HG02970 (cell line): Measurements from ENCODE around the gene NHSL1.

Experiments used
- ATAC-seq: cut with Tn5 transposase; IDR thresholded peaks from one replicate; pipeline ENCODE4 v1.9.1; 2021; ENCODE audit warnings: mild to moderate bottlenecking, moderate library complexity, moderate number of reproducible peaks; ENCODE audit not compliant: unreplicated experiment, low FRiP score

The NHSL1 gene

DNA sequence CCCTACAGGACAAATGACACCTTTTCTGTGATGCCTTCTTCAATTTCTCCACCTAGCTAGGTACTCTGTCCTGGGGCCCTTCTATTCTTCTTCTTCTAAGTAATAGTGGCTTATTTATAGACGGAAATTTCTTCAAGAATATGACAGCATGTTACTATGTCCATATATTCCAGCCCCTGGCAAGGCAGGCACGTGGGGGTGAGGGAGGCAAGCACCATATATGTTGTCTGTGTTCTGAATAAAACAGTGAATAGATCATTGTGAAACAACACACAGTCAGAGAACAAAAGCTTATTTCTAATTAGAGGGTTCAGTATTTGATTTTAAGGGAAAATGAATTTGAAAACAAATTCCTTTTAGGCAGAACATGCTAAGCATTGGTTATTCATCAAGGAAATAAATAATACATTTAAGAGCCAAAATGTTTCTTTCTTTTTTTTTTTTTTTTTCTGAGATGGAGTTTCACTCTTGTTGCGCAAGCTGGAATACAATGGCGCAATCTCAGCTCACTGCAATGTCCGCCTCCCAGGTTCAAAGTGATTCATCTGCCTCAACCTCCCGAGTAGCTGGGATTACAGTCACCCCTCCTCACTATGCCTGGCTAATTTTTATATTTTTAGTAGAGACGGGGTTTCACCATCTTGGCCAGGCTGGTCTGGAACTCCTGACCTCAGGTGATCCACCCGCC is 89.1 kb downstream of the NHSL1 start:
- no peak for ATAC-seq

DNA sequence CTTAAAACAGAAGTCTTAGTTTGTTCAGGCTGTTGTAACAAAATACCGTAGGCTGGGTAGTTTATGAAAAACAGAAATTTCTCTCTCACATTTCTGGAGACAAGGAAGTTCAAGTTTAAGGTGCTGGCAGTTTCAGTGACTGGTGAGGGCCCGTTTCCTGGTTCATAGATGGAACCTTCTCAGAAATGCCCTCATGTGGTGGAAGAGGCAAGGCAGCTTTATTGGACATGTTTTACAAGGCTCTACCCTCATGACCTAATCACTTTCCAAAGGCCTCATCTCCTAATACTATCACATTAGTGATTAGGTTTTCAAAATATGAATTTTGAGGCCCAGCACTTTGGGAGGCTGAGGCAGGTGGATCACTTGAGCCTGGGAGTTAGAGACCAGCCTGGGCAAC is 92.9 kb downstream of the NHSL1 start:
- no peak for ATAC-seq

DNA sequence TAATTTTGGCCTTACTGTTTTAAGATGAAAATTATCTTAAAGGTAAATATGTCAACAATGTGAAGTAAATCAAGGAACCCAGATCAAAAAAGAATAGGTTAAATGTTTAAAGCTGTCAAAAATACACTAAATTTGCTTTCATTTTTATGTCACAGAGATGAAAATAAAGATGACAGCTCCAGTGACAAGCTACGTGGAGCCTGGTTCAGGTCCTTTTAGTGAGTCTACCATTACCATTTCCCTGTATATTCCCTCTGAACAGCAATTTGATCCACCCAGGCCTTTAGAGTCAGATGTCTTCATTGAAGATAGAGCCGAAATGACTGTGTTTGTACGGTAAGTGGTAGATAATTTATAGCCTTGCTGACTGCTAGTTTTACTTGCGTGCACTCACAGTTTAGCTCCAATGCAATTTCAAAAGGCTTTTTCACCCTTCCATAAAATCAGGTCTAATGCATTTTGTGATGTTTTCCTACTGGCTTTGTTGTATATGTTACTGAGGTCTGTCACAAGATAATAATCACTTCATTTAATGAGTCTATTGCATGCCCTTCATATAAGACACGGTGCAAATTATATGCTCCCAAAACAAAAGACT is 93.4 kb downstream of the NHSL1 start:
- no peak for ATAC-seq

DNA sequence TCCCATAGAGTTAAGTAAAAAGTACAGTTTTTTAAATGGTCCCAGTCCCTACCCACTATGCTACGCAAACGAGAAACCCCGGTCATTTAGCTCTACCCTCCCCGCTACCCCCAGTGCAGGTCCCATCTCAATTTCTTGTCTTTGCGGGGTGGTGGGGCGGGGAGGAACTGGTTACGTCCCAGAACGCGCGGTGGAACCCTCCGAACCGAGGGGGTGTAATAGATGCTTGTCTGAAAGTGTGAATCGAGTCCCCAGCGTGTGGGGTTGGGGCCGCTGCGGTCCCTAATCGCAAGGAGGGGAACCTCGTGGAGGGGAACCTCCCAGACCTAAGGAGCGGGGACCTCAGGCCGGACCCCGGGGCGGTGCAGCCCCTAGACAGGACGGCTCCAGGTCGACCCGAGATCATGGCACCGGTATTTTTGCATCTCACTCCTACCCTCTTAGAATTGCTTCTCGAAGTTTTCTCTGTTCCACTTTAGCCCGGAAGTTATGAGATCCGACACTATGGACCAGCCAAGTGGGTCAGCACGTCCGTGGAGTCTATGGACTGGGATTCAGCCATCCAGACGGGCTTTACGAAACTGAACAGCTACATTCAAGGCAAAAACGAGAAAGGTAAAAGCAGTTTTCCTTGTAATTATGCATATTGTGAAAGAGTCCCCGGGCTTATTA is 94.5 kb downstream of the NHSL1 start:
- ATAC-seq = no peak

DNA sequence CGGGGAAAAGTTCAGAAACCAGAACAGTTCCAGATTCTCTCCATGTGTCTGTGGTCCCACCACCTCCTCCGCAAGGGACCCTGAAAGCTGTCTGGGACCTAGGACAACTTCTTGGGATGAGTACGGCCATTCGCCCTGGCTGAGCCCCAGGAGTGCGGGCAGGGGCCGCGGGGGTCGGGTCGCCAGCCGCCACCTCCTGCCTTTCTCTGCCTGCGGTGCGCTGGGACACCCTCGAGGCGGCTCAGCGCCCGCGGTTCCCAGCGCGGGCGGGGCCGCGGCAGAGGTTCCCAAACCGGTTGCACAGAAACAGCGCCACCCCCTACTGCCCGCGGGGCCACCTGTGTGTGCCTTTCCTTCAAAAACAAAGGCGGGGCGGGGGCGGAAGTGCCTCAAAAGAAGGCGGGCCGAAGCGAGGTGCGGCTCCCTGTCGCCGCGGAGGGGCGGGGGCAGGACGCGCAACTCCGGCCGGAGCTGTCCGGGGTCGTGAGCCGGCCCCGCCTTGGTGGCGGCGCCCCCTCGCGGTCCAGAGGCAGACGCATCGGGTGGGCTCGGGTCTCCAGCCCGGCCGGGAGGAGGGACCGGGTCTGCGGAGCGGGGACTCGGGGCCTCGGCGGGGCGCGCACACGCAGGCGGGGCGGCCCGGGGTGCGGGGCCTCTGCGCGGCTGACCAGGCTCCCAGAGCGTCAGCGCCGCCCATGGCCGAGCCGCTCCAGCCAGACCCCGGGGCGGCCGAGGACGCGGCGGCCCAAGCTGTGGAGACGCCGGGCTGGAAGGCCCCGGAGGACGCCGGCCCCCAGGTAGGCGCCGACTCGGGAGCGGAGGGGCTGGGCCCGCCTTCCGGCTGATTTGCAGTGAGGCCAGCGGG is 95.3 kb downstream of the NHSL1 start, which contains the start of gene HEBP2:
Gene HEBP2 (plus strand): TSS at position 423 of the 865 bp plus-strand sequence. CDS start 273 bp downstream, at position 696.
- ATAC-seq = peak; percentile 91

DNA sequence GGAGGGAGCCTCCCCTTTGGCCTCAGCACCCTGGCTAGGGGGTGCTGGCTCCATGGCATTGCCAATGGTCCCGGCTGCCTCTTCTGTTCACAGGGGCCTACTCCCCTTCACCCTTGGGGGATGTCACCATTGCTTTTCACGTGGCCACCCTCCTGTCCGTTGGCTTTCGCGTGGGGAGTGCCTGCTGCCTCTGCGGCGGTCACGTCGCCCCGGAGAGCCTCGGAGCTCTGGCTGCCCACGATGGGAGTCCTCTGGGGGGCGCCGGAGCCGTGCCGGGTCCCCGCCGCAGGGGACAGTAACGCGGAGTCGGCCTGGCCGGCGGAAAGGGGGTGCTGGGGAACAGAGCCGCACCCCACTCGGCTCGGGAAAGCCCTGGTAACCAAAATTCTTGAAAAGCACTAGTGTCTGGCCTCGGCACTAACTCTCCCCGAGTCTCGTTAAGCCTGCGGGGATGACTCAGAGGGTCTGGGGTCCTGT is 95.9 kb downstream of the NHSL1 start:
- ATAC-seq = peak; percentile 13

DNA sequence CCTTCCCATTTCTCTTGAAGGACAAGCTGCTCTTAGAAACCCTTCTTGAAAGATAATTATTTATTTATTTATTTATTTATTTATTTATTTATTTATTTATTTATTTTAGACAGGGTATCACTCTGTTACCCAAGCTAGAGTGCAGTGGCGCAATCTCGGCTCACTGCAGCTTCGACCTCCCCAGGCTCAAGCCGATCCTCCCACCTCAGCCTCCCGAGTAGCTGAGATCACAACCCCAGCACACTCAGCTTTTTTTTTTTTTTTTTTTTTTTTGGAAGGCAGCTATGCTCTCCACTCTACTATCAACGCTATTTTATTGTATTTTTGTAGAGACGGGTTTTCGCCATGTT is 96.5 kb downstream of the NHSL1 start:
- no peak for ATAC-seq

DNA sequence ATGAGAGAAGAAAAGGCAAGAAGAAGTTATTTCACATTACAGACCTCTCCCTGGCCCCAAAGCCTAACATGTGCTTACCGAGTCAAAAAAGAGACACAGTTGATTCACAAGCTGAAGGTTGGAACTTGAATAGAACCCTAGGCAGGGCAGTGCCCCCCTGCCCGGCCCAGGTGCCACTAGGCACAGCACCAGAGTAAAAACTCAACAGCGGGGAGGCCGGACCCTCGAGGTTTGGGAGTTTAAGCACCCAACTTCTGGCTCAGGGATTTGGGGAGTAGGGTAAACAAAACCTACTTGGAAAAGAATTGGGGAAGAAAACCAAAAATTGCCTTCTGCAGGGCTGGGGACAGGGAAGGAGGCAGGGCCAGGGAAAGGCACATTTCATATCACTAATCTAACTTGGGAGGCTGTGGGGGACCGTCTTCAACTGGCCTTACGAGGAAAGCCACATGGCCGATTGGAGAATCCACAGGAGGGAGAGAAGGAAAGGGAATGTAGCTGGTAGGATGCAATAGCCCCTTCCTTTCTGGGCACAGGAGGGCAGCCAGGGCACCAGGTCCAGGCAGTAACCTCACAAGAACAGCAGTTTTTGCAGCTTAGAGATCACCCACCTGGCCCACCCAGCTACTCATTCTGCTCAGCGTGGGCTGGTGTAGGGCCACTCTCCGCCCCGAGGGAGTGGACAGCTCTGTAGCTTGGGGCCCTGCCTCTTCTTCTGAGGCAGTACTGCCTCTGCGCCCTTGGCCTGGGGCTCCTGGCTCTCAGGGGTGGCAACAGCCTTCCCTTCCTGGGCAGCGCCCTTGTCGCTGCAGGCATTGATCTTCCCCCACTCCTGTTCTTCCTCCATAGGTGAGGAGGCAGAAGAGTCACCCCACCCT is 97.1 kb downstream of the NHSL1 start:
- ATAC-seq = no peak

DNA sequence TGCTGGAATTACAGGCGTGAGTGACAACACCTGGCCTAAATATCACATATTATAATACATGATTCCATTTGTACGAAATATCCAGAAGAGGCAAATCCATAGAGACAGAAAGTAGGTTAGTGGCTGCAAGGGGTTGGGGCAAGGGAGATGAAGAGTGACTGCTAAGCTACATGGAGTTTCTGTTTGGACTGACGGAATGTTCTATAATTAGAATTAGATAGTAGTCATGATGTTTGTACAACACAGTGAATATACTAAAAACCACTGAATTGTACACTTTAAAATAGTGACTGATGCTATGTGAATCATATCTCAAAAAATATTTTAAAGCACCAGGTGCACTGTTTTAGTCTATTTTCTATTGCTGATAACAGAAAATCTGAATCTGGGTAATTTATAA is 99.0 kb downstream of the NHSL1 start:
- ATAC-seq = no peak

DNA sequence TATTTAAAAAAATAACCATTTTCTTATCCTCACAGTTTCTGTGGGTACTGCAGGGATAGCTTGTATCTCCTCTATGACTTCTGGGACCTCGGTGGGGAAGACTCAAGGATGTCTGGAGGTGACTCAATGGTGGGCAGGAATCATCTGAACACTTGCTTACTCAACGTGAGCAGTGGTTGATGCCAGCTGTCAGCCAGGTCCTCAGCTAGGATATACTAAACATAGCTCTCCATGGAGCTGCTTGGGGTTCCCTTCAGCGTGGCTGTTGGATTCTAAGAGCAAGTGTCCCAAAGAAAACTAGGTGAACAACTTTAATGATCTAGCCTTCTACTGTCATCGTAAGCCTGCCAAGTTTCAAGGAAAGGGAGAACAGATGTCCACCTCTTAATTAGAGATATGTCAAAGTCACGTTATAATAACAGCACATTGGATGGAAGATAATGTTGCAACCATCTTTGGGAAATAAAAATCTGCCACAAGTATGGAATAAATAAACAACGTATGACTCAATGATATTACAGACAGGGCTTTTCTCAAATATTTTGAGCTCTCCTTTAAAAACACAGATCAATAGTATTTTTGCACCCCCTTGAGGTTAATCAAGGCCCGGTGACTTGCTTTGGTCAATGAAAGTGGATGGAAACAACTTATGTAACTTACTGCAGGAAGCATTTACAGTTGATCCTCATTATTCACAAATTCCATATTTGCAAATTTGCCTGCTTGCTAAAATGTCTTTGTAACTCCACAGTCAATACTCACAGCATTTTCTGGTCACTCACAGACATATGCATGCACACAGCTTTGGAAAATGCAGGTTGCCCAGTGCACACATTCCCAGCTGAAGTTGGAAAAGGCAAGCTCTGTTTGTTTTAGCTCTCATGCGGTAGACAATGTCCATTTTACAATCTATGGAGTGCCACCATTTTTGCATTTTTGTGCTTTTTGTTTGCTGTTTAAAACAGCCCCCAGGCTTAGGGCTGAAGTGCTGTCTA is 101.9 kb downstream of the NHSL1 start:
- ATAC-seq = no peak

DNA sequence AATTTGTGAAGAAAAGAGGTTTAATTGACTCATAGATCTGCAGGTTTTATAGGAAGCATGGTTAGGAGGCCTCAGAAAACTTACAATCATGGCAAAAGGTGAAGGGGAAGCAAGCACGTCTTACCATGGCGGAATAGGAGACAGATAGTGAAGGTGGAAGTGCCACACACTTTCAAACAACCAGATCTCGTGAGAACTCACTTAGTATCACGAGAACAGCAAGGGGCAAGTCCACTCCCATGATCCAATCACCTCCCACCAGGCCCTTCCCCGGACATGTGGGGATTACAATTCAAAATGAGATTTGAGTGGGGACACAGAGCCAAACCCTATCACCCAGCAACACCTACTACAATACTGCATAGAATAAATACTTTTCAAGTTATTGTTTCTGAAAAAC is 102.6 kb downstream of the NHSL1 start:
- ATAC-seq = no peak

DNA sequence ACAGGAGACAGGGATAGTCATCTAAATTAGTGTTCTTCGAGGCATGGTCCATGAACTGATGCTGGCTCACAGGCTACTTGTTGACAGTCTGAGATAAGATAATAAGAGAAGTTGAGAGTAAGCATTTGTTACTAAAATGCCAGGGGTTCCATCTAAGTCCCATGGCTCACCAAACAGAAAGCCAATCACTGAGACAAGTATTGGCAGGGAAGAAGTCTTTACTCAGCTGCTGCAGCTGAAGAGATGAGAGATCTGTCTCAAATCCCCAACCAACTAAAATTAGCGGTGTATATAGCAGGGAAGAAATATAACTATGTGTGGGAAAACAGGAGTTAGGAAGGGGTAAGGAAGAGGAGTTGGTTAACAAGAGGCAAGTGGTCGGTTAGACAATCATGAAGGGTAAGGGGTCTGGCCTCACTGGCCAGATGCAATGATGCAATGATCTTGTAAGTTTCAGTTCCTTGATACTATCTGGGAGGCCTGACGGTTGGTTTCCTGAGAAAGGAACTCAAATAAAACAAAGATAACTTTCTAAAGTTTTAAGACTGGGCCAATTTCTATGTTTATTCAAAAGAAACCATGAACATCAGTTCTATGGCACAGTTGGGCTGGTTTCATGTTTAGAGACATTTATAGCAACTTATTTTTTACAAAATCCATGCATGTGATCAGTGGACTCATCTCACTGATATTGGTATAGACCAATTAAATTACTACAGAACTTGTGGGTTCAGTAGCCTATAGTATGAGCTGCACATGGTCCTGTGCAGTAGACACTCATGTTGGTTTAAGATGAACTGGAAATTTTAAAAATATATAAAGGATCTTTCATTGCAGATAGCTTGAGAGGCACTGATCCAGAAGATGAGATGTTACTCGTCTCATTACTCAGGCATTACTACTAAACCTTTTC is 105.2 kb downstream of the NHSL1 start:
- ATAC-seq = no peak

DNA sequence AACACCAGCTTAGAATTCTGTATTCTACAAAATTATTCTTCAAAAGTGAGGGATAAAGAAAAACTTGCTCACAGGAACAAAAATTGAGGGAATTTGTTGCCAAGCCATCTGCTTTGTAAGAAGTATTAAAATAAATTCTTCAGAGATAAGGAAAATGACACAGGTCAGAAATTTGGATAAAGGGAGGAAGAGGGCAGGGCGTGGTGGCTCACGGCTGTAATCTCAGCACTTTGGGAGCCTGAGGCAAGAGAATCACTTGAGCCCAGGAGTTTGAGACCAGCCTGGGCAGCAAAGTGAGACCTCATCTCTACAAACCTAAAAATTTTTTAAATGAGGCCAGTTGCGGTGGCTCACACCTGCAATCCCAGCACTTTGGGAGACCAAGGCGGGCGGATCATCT is 109.7 kb downstream of the NHSL1 start:
- no peak for ATAC-seq

DNA sequence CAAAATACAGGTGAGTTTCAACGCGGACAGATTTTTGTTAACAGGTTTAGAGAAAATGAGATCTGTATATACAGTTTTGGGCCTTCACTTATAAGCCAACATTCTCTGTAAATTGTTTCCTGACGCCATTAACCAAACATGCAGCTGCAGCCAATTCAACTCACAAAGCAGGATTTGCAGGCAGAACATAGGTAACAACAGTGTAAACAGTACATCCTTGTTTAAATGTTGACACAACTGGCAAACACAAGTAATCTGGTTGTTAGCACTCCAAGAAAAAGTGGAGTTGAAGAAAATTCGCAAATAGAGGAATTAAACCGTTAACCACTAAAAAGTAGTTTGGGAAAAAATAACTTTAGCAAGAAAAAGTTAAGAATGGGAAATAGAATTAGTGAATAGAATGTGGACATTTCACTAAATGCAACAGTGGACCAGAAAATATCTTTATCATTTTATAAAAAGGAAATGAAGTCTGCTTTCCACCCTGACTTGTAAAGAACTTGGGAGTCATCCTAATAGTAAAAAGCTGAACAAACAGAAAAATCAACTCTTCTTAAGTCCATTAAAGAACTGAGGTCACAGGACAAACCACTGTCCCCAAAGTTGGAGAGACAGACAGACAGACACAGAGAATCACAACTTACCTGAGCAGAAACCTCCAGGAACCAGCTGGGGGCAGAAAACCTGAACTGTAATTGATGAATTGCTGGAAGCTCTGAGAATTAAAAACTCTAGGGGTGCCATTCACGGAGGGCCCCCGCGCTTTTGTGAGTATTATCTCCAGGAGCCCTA is 111.5 kb downstream of the NHSL1 start:
- ATAC-seq = no peak

DNA sequence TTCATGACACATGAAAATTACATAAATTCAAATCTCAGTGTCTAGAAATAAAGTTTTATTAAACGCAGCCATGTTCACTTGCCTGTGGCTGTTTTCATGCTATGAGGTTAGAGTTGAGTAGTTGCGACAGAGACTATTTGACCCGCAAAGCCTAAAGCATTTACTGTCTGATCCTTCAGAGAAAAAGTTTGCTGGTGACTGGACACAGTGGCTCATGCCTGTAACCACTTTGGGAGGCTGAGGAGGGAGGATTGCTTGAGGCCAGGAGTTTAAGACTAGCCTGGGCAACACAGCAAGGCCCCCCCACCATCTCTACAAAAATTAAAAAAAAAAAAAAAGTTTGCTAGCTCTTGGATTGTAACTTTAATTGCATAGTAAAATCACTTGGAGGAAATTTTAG is 112.4 kb downstream of the NHSL1 start:
- ATAC-seq = no peak

DNA sequence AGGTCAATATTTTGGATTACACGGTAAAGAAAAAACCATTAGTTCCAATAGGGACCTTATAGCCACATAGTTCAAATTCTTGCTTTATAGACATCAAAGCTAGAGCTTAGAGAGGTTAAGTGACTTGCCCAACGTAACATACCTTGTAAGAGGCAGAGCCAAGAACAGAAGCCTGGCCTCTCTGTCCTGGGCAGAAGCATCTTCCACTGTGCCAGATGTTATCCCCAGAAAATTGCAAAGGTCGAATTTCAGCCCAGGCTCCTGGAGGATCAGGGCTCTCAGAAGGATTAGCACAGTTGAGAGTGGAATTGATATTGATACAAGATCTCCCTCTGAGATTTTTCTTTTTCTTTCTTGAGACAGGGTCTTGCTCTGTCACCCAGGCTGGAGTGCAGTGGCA is 115.5 kb downstream of the NHSL1 start:
- ATAC-seq = no peak
